Keratinocyte (primary cell): ENCODE results near the gene KIF14. TPM values are rescaled to one million over a fixed set of nuclear protein-coding genes. Genes with fewer than 3 reads are reported as not detected.

ENCODE experiments used
- DNase-seq: peaks from one replicate; pipeline ENCODE4 v3.0.0-alpha.2; 2011; ENCODE audit warnings: low read depth, missing footprints, low spot score
- FAIRE-seq: peaks from 2 replicates; lab custom pipeline; 2011; peaks lifted over from hg19 to GRCh38; lab: Jason Lieb, UNC
- H2AFZ ChIP-seq: 2 replicates; pipeline ENCODE4 v1.6.0; 2012; ENCODE audit warnings: low read length, control low read depth, inconsistent platforms; ENCODE audit not compliant: control insufficient read depth
- H3K27ac ChIP-seq: 2 replicates; pipeline ENCODE4 v1.5.1; 2011; ENCODE audit warnings: low read length; ENCODE audit not compliant: control insufficient read depth, insufficient read depth
- H3K27me3 ChIP-seq: 3 replicates; pipeline ENCODE4 v1.6.0; 2011; ENCODE audit warnings: low read length; ENCODE audit not compliant: control insufficient read depth, insufficient read depth; ENCODE audit errors: extremely low read depth
- H3K36me3 ChIP-seq, 2 experiments: 2 replicates in 1 of 2; 3 replicates in 1 of 2; pipeline ENCODE4 v1.5.1; 2011; ENCODE audit warnings: low read length in 2 of 2, mild to moderate bottlenecking in 1 of 2; ENCODE audit not compliant: control insufficient read depth in 2 of 2, insufficient read depth in 2 of 2; ENCODE audit errors: extremely low read depth in 1 of 2
- H3K4me1 ChIP-seq: 3 replicates; pipeline ENCODE4 v1.5.1; 2011; ENCODE audit warnings: low read length; ENCODE audit not compliant: control insufficient read depth, insufficient read depth; ENCODE audit errors: extremely low read depth
- H3K4me2 ChIP-seq: 3 replicates; pipeline ENCODE4 v1.6.0; 2011; ENCODE audit warnings: low read depth, low read length; ENCODE audit not compliant: control insufficient read depth, insufficient read depth; ENCODE audit errors: extremely low read depth
- H3K4me3 ChIP-seq, 3 experiments: fragments of 200-600 bp in 1 of 3; sonication (generic) in 1 of 3; 2 replicates in 2 of 3; 3 replicates in 1 of 3; pipeline ENCODE4 v1.5.1; 2011 to 2016; ENCODE audit warnings: low read length in 3 of 3, mild to moderate bottlenecking in 3 of 3, control low read depth in 2 of 3, inconsistent platforms in 1 of 3, low read depth in 1 of 3, mixed read lengths in 1 of 3, mixed run types in 1 of 3, moderate library complexity in 1 of 3; ENCODE audit not compliant: control insufficient read depth in 2 of 3, insufficient read depth in 2 of 3; ENCODE audit errors: extremely low read depth in 1 of 3
- H3K79me2 ChIP-seq: 2 replicates; pipeline ENCODE4 v1.6.0; 2012; ENCODE audit warnings: low read length; ENCODE audit not compliant: control insufficient read depth, insufficient read depth
- H3K9ac ChIP-seq: 3 replicates; pipeline ENCODE4 v1.6.0; 2011; ENCODE audit warnings: low read length; ENCODE audit not compliant: control insufficient read depth, insufficient read depth; ENCODE audit errors: extremely low read depth
- H3K9me1 ChIP-seq: 3 replicates; pipeline ENCODE4 v1.6.0; 2011; ENCODE audit warnings: low read length; ENCODE audit not compliant: control insufficient read depth, insufficient read depth; ENCODE audit errors: extremely low read depth
- H3K9me3 ChIP-seq: 2 replicates; pipeline ENCODE4 v1.5.1; 2012; ENCODE audit warnings: low read depth, low read length; ENCODE audit not compliant: control insufficient read depth
- H4K20me1 ChIP-seq: 3 replicates; pipeline ENCODE4 v1.6.0; 2011; ENCODE audit warnings: low read length; ENCODE audit not compliant: control insufficient read depth, insufficient read depth; ENCODE audit errors: extremely low read depth
- EZH2 ChIP-seq: IDR thresholded peaks from one replicate; pipeline ENCODE4 v1.6.1; 2012; ENCODE audit warnings: inconsistent platforms, mild to moderate bottlenecking, low read length, moderate library complexity
- dilution Hi-C: fragments of 300-500 bp; cut with MboI; formaldehyde crosslinking; loops from one replicate; pipeline ENCODE4 v1.7.0; 2020; ENCODE audit warnings: low sequenced_read_pairs; ENCODE audit not compliant: extremely low pct_ligation_motif_present
- polyA minus RNA-seq, 3 experiments: library from RNA; depleted of rRNA, polyadenylated mRNA; stranded (reverse); fragments of >200 nt; gene quantifications; 1 replicate in 1 of 3; 2 replicates in 1 of 3; 3 replicates in 1 of 3; pipeline ENCODE4 v1.2.3, GENCODE V29; 2011
- polyA plus RNA-seq, 5 experiments: library from polyadenylated mRNA; depleted of rRNA in 3 of 5; stranded (reverse) in 3 of 5; stranded (forward) in 1 of 5; unstranded in 1 of 5; fragments of >200 nt; gene quantifications; 1 replicate in 1 of 5; 2 replicates in 3 of 5; 3 replicates in 1 of 5; pipeline versions ENCODE4 v1.2.1 to v1.2.3, GENCODE V29; 2011 to 2012; ENCODE audit warnings: missing spikeins in 2 of 5, low read depth in 1 of 5, low replicate concordance in 1 of 5
- TF ChIP-seq, protein P1 (sequence below), 3 experiments: IDR thresholded peaks in 1 of 3; conservative IDR thresholded peaks in 1 of 3; optimal IDR thresholded peaks in 1 of 3; 2 replicates in 2 of 3; 3 replicates in 1 of 3; pipeline versions ENCODE3 to v1.5.1; 2011; ENCODE audit warnings: low read length in 3 of 3, mild to moderate bottlenecking in 3 of 3, moderate library complexity in 2 of 3, control low read depth in 1 of 3, inconsistent platforms in 1 of 3; ENCODE audit not compliant: insufficient read depth in 2 of 3; ENCODE audit errors: extremely low read depth in 1 of 3

The KIF14 gene, protein sequence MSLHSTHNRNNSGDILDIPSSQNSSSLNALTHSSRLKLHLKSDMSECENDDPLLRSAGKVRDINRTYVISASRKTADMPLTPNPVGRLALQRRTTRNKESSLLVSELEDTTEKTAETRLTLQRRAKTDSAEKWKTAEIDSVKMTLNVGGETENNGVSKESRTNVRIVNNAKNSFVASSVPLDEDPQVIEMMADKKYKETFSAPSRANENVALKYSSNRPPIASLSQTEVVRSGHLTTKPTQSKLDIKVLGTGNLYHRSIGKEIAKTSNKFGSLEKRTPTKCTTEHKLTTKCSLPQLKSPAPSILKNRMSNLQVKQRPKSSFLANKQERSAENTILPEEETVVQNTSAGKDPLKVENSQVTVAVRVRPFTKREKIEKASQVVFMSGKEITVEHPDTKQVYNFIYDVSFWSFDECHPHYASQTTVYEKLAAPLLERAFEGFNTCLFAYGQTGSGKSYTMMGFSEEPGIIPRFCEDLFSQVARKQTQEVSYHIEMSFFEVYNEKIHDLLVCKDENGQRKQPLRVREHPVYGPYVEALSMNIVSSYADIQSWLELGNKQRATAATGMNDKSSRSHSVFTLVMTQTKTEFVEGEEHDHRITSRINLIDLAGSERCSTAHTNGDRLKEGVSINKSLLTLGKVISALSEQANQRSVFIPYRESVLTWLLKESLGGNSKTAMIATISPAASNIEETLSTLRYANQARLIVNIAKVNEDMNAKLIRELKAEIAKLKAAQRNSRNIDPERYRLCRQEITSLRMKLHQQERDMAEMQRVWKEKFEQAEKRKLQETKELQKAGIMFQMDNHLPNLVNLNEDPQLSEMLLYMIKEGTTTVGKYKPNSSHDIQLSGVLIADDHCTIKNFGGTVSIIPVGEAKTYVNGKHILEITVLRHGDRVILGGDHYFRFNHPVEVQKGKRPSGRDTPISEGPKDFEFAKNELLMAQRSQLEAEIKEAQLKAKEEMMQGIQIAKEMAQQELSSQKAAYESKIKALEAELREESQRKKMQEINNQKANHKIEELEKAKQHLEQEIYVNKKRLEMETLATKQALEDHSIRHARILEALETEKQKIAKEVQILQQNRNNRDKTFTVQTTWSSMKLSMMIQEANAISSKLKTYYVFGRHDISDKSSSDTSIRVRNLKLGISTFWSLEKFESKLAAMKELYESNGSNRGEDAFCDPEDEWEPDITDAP (N-terminal part only)
- polyA plus RNA-seq (0.90 to 6.2 TPM (median 3.7 TPM) in 3 replicates), polyA minus RNA-seq (0.46 to 6.1 TPM (median 0.79 TPM) in 3 replicates)
- 0.17 TPM for polyA plus RNA-seq (2011; ENCODE audit: low read depth)
- polyA plus RNA-seq (2011; cell fraction: cytosol; rRNA removed) = 0.97 and 1.5 TPM in 2 replicates
- polyA plus RNA-seq (2011; cell fraction: nucleus; rRNA removed) = 2.0 and 2.7 TPM in 2 replicates
- polyA plus RNA-seq (2012; ENCODE audit: low replicate concordance) = 0.08 and 4.1 TPM in 2 replicates
- polyA minus RNA-seq (2011; cell fraction: cytosol; rRNA and poly(A)+ RNA removed) = 1.2 TPM
- polyA minus RNA-seq (2011; cell fraction: nucleus; rRNA and poly(A)+ RNA removed) = 1.4 and 3.3 TPM in 2 replicates

DNA sequence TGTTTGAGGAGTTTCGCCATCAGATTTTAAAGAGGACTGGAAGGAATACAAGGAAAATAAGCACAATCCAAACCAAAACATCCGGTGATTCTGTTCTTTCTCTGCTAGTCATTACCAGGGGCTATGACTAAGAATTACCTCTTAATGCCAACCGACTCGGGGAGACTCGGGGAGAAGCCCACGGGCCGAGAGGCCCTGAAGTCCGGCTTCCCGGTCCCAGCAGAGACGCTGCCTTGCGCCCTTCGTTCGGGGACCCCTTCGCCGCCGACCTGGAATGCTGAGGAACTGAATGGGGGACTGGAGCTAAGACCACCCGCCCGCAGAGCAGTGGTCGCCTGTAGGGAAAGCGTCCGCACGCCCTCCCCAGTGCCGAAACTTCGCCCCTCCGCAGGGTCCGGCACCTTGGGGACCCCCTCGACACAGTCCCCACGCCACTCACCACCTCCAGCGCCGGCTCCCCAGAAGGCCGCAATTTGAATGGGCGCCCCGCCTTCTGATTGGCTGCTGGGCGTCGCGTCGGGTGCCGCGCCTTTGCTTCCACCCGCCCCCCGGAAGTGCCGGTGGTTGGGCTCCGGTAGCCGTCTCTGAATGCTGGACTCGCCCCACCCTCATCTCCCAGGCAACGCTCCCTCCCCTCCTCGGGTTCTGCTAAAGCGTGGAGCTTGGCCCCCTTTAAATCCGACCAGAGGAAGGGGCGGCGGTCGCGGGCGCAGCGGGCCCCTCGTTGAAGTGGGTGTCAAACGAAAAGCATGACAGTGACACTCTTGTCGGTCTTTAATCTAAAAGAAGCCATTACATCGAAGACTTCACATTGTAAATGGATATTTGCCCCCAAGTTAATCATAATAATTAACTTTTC, at the start of gene KIF14:
Gene KIF14, minus strand, starts transcription at position 479 of the 859 bp plus-strand sequence. CDS start 2,028 bp downstream, outside the sequence.
- dilution Hi-C loops = loop anchor here (25.0 kb wide), 1 partner anchor 167 kb away; no protein-coding TSS in a partner anchor
- peak within 1 kb of the TSS; percentile 98 for H3K9ac ChIP-seq
- H3K27ac ChIP-seq = peak within 1 kb of the TSS; percentile 97
- H4K20me1 ChIP-seq = peaks cover 3% of the 10 kb centered on the region
- peaks cover 25% of the 10 kb centered on the region for H3K4me1 ChIP-seq
- H3K4me3 ChIP-seq = peak within 1 kb of the TSS; percentile 80 to 90 (median 89)
- H3K9me3 ChIP-seq = no peaks in the 10 kb centered on the region
- no peaks in the 10 kb centered on the region for H3K9me1 ChIP-seq
- H3K27me3 ChIP-seq = no peaks in the 10 kb centered on the region
- peak within 1 kb of the TSS; percentile 95 for H3K4me2 ChIP-seq
- peaks cover 0 to 4% of the 10 kb centered on the region in 2 experiments for H3K36me3 ChIP-seq
- no peak for FAIRE-seq
- DNase-seq = peak; percentile 44
- TF ChIP-seq, protein P1, sequence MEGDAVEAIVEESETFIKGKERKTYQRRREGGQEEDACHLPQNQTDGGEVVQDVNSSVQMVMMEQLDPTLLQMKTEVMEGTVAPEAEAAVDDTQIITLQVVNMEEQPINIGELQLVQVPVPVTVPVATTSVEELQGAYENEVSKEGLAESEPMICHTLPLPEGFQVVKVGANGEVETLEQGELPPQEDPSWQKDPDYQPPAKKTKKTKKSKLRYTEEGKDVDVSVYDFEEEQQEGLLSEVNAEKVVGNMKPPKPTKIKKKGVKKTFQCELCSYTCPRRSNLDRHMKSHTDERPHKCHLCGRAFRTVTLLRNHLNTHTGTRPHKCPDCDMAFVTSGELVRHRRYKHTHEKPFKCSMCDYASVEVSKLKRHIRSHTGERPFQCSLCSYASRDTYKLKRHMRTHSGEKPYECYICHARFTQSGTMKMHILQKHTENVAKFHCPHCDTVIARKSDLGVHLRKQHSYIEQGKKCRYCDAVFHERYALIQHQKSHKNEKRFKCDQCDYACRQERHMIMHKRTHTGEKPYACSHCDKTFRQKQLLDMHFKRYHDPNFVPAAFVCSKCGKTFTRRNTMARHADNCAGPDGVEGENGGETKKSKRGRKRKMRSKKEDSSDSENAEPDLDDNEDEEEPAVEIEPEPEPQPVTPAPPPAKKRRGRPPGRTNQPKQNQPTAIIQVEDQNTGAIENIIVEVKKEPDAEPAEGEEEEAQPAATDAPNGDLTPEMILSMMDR (optimal IDR thresholded peaks at IDR 0.05 in 1 of 3, IDR thresholded peaks at IDR 0.05 in 1 of 3, conservative IDR thresholded peaks at IDR 0.05 in 1 of 3; ENCODE audit: extremely low read depth in 1 of 3, insufficient read depth in 2 of 3, low read length in 3 of 3) = no peak
- TF ChIP-seq EZH2 = no peak
- peak within 1 kb of the TSS; percentile 90 for H2AFZ ChIP-seq
- H3K79me2 ChIP-seq = peaks cover 12% of the 10 kb centered on the region
